ENCODE data around the gene MRTO4. TPM values are rescaled to one million over a fixed set of nuclear protein-coding genes. Genes with fewer than 3 reads are reported as not detected.

Gene MRTO4
- 59.2 and 63.3 TPM in 2 replicates for total RNA-seq (2016; rRNA removed; fragmentation: Illumina TruSeq; extraction: Trizol)
- 13.9 and 15.0 TPM in 2 replicates for total RNA-seq (2016; cell fraction: cytosol; rRNA removed; fragmentation: Illumina TruSeq; extraction: Trizol; ENCODE audit: low read depth)
- total RNA-seq (2016; cell fraction: insoluble cytoplasmic fraction; rRNA removed; fragmentation: Illumina TruSeq; extraction: Trizol) = 60.4 and 64.9 TPM in 2 replicates
- 28.3 and 30.7 TPM in 2 replicates for total RNA-seq (2016; cell fraction: membrane; rRNA removed; fragmentation: Illumina TruSeq; extraction: Trizol)
- 33.6 and 42.6 TPM in 2 replicates for total RNA-seq (2016; cell fraction: nucleus; rRNA removed; fragmentation: Illumina TruSeq; extraction: Trizol)
- 26.9 and 28.1 TPM in 2 replicates for polyA plus RNA-seq (2011; rRNA removed)
- polyA plus RNA-seq (2011; cell fraction: cytosol; rRNA removed) = 30.3 and 30.6 TPM in 2 replicates
- 14.7 TPM in 2 replicates for polyA plus RNA-seq (2011; cell fraction: nucleus; rRNA removed)
- 25.4 and 26.7 TPM in 2 replicates for polyA plus RNA-seq (2012)
- polyA plus RNA-seq (2016; cell fraction: cytosol; fragmentation: Illumina TruSeq; extraction: Trizol; ENCODE audit: low read depth) = 13.0 and 14.1 TPM in 2 replicates
- 66.0 and 67.8 TPM in 2 replicates for polyA plus RNA-seq (2016; cell fraction: insoluble cytoplasmic fraction; fragmentation: Illumina TruSeq; extraction: Trizol; ENCODE audit: low read depth)
- 18.8 and 20.4 TPM in 2 replicates for polyA plus RNA-seq (2016; cell fraction: membrane; fragmentation: Illumina TruSeq; extraction: Trizol; ENCODE audit: low read depth)
- polyA plus RNA-seq (2016; cell fraction: nucleus; fragmentation: Illumina TruSeq; extraction: Trizol; ENCODE audit: insufficient read depth, low read depth) = 58.4 and 65.8 TPM in 2 replicates
- polyA minus RNA-seq (2011; rRNA and poly(A)+ RNA removed; ENCODE audit: low replicate concordance) = 24.1 and 67.1 TPM in 2 replicates
- 7.8 TPM in 2 replicates for polyA minus RNA-seq (2011; cell fraction: cytosol; rRNA and poly(A)+ RNA removed)
- 16.9 and 21.1 TPM in 2 replicates for polyA minus RNA-seq (2011; cell fraction: nucleus; rRNA and poly(A)+ RNA removed)
- percentile 88 among the genes with signal in this experiment for Bru-seq, nascent RNA
- BruChase-seq, experiment 1, labeled RNA remaining after a 6-hour chase = percentile 93 among the genes with signal in this experiment
- BruChase-seq, experiment 2, labeled RNA remaining after a 2-hour chase = percentile 93 among the genes with signal in this experiment
- long read RNA-seq, experiment 1, transcript MRTO4-201 (8 exons, 2,315 nt) = major isoform, 57 of 62 reads
- long read RNA-seq, experiment 1, partial matches to known transcripts = 2 of 62 reads
- long read RNA-seq, experiment 1, other reads (novel, unspliced or antisense) = 3 of 62 reads
- long read RNA-seq, experiment 2, transcript MRTO4-201 (8 exons, 2,315 nt) = major isoform, 46 of 107 reads
- long read RNA-seq, experiment 2, partial matches to known transcripts = 26 of 107 reads
- long read RNA-seq, experiment 2, other reads (novel, unspliced or antisense) = 35 of 107 reads

GRCh38 chr1:19251305-19252196 is at the start of gene MRTO4, which contains the start of gene EMC1:
MRTO4 (plus strand) TSS chr1:19251805; CDS start chr1:19251836, 31 bp downstream.
EMC1 (minus strand) TSS chr1:19251524; CDS start chr1:19251509, 15 bp downstream.
- FAIRE-seq = peak; percentile 64
- intact Hi-C loops (cut with micrococcal nuclease; ENCODE audit: unreplicated experiment) (loop anchor here (2.0 kb wide), 1 partner anchor 59 kb away; no protein-coding TSS in a partner anchor), in situ Hi-C loops (cut with HindIII; ENCODE audit: extremely low pct_ligation_motif_present, low pct_unique_long_range_greater_than_20kb) (no loop called here)
- no TSS peak for BruUV-seq (replicated peaks)
- peaks cover 38% of the 10 kb centered on the region for H3K4me1 ChIP-seq (ENCODE audit: insufficient read depth, low read length)
- H3K4me2 ChIP-seq (ENCODE audit: low read depth, low read length) = peak within 1 kb of the TSS; percentile 88
- DNase-seq (ENCODE audit: low spot score) = peak; percentile 70
- peak within 1 kb of the TSS; percentile 61 to 97 (median 91) for H3K4me3 ChIP-seq (replicated peaks in 1 of 3; ENCODE audit: insufficient read depth in 1 of 3, low read depth in 2 of 3, low read length in 3 of 3)
- peak; percentile 93 for ATAC-seq
- peaks cover 82% of the 10 kb centered on the region for H3K79me2 ChIP-seq (ENCODE audit: insufficient read depth, low read length)
- no peak within 1 kb of the TSS for H2AFZ ChIP-seq (ENCODE audit: low read length)
- CTCF ChIA-PET (ENCODE audit: low intra/inter-chr PET ratio, low total read pairs) = no interaction called here
- peak within 1 kb of the TSS; percentile 98 for H3K27ac ChIP-seq (ENCODE audit: extremely low read length, insufficient read depth, low read length)
- H3K9ac ChIP-seq (ENCODE audit: insufficient read depth, low read depth, low read length) = peak within 1 kb of the TSS; percentile 92
- H4K20me1 ChIP-seq (ENCODE audit: insufficient read depth, low read length) = peaks cover 4% of the 10 kb centered on the region
- POLR2A ChIA-PET = interaction anchor here (0.5 to 2.2 kb wide), 11 partner anchors 10 to 105 kb away, joined by 3 to 21 read pairs (median 5); partner anchors contain the start of genes AKR7A2 and SLC66A1
- no peaks in the 10 kb centered on the region for H3K9me3 ChIP-seq (ENCODE audit: low read length)
- H3K36me3 ChIP-seq (replicated peaks in 1 of 2; ENCODE audit: control insufficient read depth in 1 of 2, insufficient read depth in 2 of 2, low read length in 2 of 2) = peaks cover 5 to 26% of the 10 kb centered on the region in 2 experiments
- 2% methylated on average over 11 of the region's 81 CpGs for WGBS (ENCODE audit: low lambda C conversion rate)
- no peaks in the 10 kb centered on the region; a peak in 1 of 5 replicates for H3K27me3 ChIP-seq (ENCODE audit: control insufficient read depth in 1 of 2, insufficient read depth in 2 of 2, low read length in 2 of 2)
- TF ChIP-seq ZFP82 (CRISPR knock-in tag; IDR thresholded peaks at IDR 0.05; ENCODE audit: borderline replicate concordance) (peak; percentile 82), ONECUT2 (CRISPR knock-in tag; IDR thresholded peaks at IDR 0.05) (peak; percentile 14; the same call in 1 of the 2 replicates), RBAK (CRISPR knock-in tag; IDR thresholded peaks at IDR 0.05) (no peak), MYPOP (CRISPR knock-in tag; IDR thresholded peaks at IDR 0.05) (peak; percentile 75; the same call in 1 of the 2 replicates), NR3C1 (CRISPR knock-in tag; IDR thresholded peaks at IDR 0.05) (no peak), ZNF331 (CRISPR knock-in tag; IDR thresholded peaks at IDR 0.05) (peak; percentile 71), EED (CRISPR knock-in tag; IDR thresholded peaks at IDR 0.05) (no peak; the same call in 1 of the 2 replicates), ZKSCAN5 (CRISPR knock-in tag; IDR thresholded peaks at IDR 0.05) (no peak), SP5 (CRISPR knock-in tag; IDR thresholded peaks at IDR 0.05; ENCODE audit: borderline replicate concordance, low read depth) (peak; percentile 90), PRPF4 (IDR thresholded peaks at IDR 0.05; ENCODE audit: low read depth, low read length, poor library complexity, severe bottlenecking) (no peak), PAXIP1 (CRISPR knock-in tag; conservative IDR thresholded peaks at IDR 0.05) (peak; percentile 18; the same call in 1 of the 2 replicates)
